HG03108 (cell line): ENCODE measurements around the gene SQSTM1.
A peak's percentile ranks its signal among the peaks of the same experiment; 100 is the strongest.

Experiments
- ATAC-seq: cut with Tn5 transposase; IDR thresholded peaks from one replicate; pipeline ENCODE4 v1.9.1; 2021; ENCODE audit warnings: moderate library complexity; ENCODE audit not compliant: unreplicated experiment

SQSTM1 gene

GRCh38 chr5:179841621-179842020, 20.9 kb downstream of the SQSTM1 start:
- no peak for ATAC-seq

GRCh38 chr5:179852993-179853547, 32.4 kb downstream of the SQSTM1 start:
- peak; percentile 82 for ATAC-seq

- no peak for ATAC-seq
These were observed 33.7 kb downstream of the SQSTM1 start for GRCh38 chr5:179854356-179854755.

- ATAC-seq = peak; percentile 38
These were observed 37.5 kb downstream of the SQSTM1 start for GRCh38 chr5:179858241-179858585.

- peak; percentile 97 for ATAC-seq
These were observed 38.1 kb downstream of the SQSTM1 start, which contains the start of gene MRNIP for GRCh38 chr5:179858586-179859427. Gene MRNIP (minus strand): TSS chr5:179858817. CDS start chr5:179858796, 21 bp downstream.

- ATAC-seq = no peak
These were observed 39.6 kb downstream of the SQSTM1 start for GRCh38 chr5:179860301-179860700.

GRCh38 chr5:179862296-179862695, 41.6 kb downstream of the SQSTM1 start:
- ATAC-seq = no peak

GRCh38 chr5:179862891-179863290, 42.2 kb downstream of the SQSTM1 start:
- ATAC-seq = no peak

GRCh38 chr5:179863449-179864085, 42.9 kb downstream of the SQSTM1 start:
- no peak for ATAC-seq

GRCh38 chr5:179864686-179865085, 44.0 kb downstream of the SQSTM1 start:
- ATAC-seq = no peak

GRCh38 chr5:179865491-179866240, 45.0 kb downstream of the SQSTM1 start:
- ATAC-seq = no peak

- no peak for ATAC-seq
These were observed 45.8 kb downstream of the SQSTM1 start for GRCh38 chr5:179866241-179867078.

- ATAC-seq = no peak
These were observed 46.4 kb downstream of the SQSTM1 start for GRCh38 chr5:179867079-179867465.

- no peak for ATAC-seq
These were observed 46.8 kb downstream of the SQSTM1 start for GRCh38 chr5:179867476-179867875.

- ATAC-seq = no peak
These were observed 47.8 kb downstream of the SQSTM1 start for GRCh38 chr5:179868541-179868940.

GRCh38 chr5:179869101-179869500, 48.4 kb downstream of the SQSTM1 start:
- ATAC-seq = no peak

- ATAC-seq = no peak
These were observed 49.1 kb downstream of the SQSTM1 start for GRCh38 chr5:179869641-179870402.

GRCh38 chr5:179870403-179870903, 49.7 kb downstream of the SQSTM1 start:
- ATAC-seq = no peak

GRCh38 chr5:179870952-179871351, 50.2 kb downstream of the SQSTM1 start:
- ATAC-seq = no peak
